Stomach (tissue), 4 donors: ENCODE results near the gene A1CF.

ENCODE experiments used
- CTCF ChIP-seq, 7 experiments: fragments of 450-650 bp in 4 of 7; fragments of 200-600 bp in 3 of 7; sonication (generic) in 3 of 7; IDR thresholded peaks; one replicate each; pipeline ENCODE4 v1.5.1; 2016 to 2019; ENCODE audit warnings: antibody characterized with exemption in 7 of 7, control low read depth in 2 of 7, mild to moderate bottlenecking in 1 of 7
- POLR2AphosphoS5 ChIP-seq, 3 donors: sonication (generic); formaldehyde crosslinking; IDR thresholded peaks; one replicate each; pipeline ENCODE4 v1.6.1; 2016; ENCODE audit warnings: antibody characterized with exemption in 3 of 3

DNA sequence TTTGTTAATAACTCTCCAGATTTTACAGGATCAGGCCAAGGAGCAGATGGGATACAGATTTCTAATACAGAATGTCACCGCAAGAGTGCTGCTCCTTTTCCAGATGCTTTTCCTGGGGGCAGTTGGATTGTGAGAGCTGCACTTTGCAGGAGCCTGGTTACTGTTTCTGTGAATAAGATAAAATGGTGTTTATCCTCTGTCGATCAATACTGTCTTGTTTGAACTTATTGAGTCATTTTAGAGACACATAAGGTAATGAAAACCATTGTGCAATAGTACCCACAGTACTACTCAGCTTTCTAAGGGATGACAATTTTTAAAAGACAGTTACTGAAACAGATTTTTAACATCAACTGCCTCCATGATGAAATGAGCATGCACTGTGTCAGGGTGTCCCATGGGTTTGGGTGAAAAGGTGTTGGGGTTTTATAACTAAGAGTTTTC, 2.9 kb downstream of the A1CF start:
- TF ChIP-seq CTCF (IDR thresholded peaks at IDR 0.05): no peak
- no peak for TF ChIP-seq POLR2AphosphoS5 (IDR thresholded peaks at IDR 0.05)
